Stimulated activated CD4-positive, alpha-beta T cell treated with anti-CD3 and anti-CD28 coated beads, Interleukin-1b, Interleukin-23, amount 100 ng/mL, for 48 hours (primary cell): ENCODE data around the gene IL10.

Source experiments
- DNase-seq: peaks from one replicate; pipeline ENCODE4 v3.0.0-alpha.2; 2020

IL10 gene

GRCh38 chr1:206732992-206733391 lies 39.3 kb downstream of the IL10 start:
- DNase-seq = no peak

GRCh38 chr1:206732508-206732907 lies 39.8 kb downstream of the IL10 start:
- DNase-seq = no peak

GRCh38 chr1:206729507-206729906 lies 42.8 kb downstream of the IL10 start:
- no peak for DNase-seq

- no peak for DNase-seq
Observed at GRCh38 chr1:206729050-206729449, 43.2 kb downstream of the IL10 start.

- no peak for DNase-seq
Observed at GRCh38 chr1:206728697-206728987, 43.7 kb downstream of the IL10 start.

GRCh38 chr1:206727981-206728696 lies 44.2 kb downstream of the IL10 start:
- DNase-seq = no peak

- DNase-seq = peak; percentile 54
Observed at GRCh38 chr1:206725109-206725963, 47.0 kb downstream of the IL10 start.

GRCh38 chr1:206723805-206724472 lies 48.4 kb downstream of the IL10 start:
- DNase-seq = no peak

- no peak for DNase-seq
Observed at GRCh38 chr1:206723462-206723804, 48.9 kb downstream of the IL10 start.

- DNase-seq = no peak
Observed at GRCh38 chr1:206722751-206723461, 49.4 kb downstream of the IL10 start.

GRCh38 chr1:206721454-206721853 lies 50.8 kb downstream of the IL10 start:
- no peak for DNase-seq

GRCh38 chr1:206719169-206719839 lies 53.0 kb downstream of the IL10 start:
- DNase-seq = no peak

- no peak for DNase-seq
Observed at GRCh38 chr1:206717674-206717989, 54.7 kb downstream of the IL10 start.
